ENCODE results near the gene C1orf232. TPM values are rescaled to one million over a fixed set of nuclear protein-coding genes. Genes with fewer than 3 reads are reported as not detected.

The C1orf232 gene
- total RNA-seq, 1 donor from 2014 or later = not detected

DNA sequence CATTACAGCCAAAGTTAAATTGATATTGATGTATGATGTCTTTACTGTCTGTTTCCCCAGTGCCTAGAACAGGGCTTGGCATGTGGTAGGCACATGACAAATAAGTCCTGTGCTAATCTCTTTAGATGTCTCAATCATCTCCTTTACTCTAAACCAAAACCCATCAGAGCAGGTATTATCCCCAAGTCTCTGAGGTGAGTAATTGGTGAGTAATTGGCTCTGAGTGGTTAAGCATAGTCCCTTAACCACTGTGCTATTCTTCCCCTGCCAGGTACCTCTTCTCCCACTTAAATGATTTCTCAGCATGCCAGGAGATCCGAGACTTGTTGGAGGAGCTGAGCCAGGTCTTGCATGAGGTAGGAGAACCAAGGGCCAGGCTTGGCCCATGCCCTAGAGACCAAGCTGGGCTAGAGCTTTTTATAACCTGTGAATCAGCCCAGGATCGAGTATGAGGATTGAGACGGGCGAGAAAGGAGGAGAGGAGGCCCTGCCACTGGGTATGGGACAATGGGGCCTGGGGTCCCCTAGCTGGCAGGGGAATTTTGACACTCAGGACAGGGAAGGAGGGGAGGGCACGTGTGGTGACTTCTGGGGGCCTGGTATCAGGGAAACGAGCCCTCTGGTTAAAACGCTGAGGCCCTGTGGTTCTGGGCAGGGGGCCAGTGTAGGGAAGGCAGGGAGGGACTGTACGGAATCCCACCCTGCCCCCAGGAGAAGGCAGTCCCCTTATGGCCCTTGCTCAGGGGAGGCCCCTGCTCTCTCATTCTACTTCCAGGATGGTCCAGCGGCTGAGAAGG, 13.0 kb upstream of the C1orf232 start:
- no peak for ATAC-seq
- DNase-seq (ENCODE audit: missing footprints) = no peak
- intact Hi-C loops (cut with DNase I) = no loop called here

DNA sequence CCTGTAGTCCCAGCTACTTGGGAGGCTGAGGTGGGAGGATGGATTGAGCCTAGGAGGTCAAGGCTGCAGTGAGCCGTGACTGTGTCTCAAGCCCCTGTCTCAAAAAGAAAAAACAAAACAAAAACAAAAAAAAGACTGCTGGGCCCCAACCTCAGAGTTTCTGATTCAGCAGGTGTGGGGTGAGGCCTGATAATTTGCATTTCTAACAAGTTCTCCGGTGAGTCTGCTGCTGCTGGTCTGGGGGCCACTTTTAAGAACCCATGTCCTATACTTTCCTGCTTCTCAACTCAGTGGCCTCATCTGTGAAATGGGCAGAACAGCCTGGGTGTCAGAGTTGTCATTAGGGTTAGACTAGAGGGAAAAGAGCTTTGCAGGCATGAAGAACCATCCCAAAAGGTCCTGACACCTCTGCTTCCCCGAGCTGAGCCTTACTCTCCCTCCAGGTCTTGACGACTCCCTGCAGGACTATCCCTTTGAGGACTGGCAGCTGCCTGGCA, 11.3 kb upstream of the C1orf232 start:
- DNase-seq (ENCODE audit: missing footprints) = no peak
- intact Hi-C loops (cut with DNase I) = no loop called here
- ATAC-seq = no peak

DNA sequence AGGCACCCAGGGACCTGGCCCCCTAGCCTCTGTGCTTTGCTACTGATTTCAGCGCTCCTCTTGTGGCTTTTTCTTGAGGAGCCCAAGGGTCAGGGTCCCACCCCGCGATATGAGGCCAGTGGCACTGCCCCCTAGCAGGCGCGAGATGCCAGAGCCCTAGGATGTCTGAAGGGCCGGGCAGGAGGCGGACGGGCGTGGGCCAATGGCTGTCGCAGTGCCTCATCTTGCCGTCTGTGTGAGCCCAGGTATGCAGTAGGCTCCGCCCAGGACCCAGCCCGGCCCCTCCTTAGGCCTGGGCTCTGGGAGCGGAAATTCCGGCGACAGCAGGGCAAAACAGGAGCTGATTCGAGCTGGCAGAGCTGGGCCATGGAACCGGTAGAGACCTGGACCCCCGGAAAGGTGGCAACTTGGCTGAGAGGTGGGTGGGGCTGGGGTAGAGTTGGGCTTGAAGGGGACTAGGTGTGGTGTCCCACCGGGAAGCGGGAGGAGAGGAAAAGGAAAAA, 8.5 kb upstream of the C1orf232 start, which contains the start of gene CNKSR1:
Gene CNKSR1 (plus strand): TSS at position 310 of the 503 bp plus-strand sequence. CDS start 57 bp downstream, at position 367.
- DNase-seq (ENCODE audit: missing footprints) (peak; percentile 6), ATAC-seq (no peak)
- intact Hi-C loops (cut with DNase I) = no loop called here

DNA sequence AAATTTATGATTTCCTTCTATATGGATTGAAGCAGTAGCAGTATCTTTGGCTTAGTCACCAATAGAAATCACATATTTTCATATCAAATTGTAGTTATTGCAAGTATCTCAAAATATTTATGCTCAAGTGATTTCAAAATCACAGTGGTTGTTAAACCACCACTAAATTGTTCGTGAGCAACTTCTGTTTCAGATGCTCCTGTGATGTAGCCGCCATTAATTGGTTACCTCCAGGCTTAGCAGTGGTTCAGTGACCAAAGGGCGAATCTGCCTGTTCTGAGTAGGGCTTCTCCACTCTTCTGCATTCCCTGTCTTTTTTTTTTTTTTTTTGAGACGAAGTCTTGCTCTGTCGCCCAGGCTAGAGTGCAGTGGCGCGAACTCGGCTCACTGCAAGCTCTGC, 6.6 kb upstream of the C1orf232 start:
- intact Hi-C loops (cut with DNase I) = no loop called here
- no peak for DNase-seq (ENCODE audit: missing footprints)
- ATAC-seq = no peak

DNA sequence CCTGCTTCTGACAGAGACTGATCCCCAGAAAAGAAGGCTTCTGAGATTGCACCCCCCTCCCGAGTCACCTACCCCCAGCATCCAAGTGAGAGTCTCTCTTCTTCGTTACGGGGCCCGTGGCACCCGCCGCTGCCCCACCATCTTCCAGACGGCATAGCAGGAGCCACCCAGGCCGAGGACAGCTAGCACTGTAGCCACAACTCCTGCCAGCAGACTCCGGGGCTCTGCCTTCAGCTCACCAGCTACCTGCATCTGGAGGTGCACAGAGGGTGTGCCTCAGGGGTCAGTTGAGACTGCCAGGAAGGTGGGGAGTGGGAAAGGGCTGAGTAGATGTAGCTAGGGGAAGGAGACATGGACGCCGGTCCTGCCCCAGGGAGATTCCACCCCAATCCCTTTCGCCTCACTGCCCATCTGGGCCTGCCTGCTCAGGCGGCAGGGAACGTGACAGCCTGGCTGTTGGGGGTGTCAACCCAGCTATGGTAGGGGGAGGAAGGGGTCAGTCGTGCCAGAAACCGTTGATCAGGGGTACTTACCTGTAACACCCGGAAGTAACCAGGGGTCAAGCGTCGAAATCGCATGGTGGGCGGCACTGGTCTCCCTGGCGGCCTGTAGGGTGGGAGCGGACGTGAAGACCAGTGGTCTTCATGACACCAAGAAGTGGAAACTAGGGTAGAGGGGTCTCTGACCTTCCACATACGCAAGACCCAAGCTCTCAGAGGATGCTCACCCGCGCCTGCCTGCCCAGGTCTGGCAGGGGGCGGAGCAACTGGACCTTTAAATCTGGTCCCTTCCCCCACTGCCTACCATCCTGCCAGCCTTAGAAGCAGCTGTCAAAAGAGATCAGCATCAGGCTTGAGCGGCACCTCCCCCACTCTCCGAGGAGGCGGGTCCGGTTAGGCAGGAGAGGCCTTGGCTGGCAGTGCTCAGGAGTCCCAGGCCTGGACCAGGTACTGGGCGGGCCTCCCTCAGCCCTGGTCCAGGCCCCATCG, 2.6 kb upstream of the C1orf232 start, which contains the start of gene ZNF593OS:
Gene ZNF593OS (minus strand): TSS at position 749 of the 989 bp plus-strand sequence. CDS start 171 bp downstream, at position 578.
- intact Hi-C loops (cut with DNase I) = no loop called here
- DNase-seq (ENCODE audit: missing footprints) = peak; percentile 65

DNA sequence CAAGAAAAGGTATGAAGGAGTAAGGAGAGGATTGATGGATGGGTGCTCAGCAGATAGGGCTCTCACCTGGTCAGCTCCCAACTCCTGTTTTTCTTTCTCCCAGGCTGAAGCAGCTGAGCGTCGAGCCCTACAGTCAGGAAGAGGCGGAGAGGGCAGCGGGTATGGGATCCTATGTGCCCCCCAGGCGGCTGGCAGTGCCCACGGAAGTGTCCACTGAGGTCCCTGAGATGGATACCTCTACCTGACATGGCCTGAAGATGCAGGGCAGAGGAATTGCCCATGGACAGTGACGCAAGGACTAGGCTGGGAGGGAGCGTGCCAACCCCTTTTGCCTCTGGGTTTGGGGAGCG, 1.7 kb upstream of the C1orf232 start:
- no peak for DNase-seq (ENCODE audit: missing footprints)
- intact Hi-C loops (cut with DNase I) = no loop called here
- no peak for ATAC-seq

More for the DNA sequence above, 2.6 kb upstream of the C1orf232 start, which contains the start of gene ZNF593OS:
- no peak for ATAC-seq

DNA sequence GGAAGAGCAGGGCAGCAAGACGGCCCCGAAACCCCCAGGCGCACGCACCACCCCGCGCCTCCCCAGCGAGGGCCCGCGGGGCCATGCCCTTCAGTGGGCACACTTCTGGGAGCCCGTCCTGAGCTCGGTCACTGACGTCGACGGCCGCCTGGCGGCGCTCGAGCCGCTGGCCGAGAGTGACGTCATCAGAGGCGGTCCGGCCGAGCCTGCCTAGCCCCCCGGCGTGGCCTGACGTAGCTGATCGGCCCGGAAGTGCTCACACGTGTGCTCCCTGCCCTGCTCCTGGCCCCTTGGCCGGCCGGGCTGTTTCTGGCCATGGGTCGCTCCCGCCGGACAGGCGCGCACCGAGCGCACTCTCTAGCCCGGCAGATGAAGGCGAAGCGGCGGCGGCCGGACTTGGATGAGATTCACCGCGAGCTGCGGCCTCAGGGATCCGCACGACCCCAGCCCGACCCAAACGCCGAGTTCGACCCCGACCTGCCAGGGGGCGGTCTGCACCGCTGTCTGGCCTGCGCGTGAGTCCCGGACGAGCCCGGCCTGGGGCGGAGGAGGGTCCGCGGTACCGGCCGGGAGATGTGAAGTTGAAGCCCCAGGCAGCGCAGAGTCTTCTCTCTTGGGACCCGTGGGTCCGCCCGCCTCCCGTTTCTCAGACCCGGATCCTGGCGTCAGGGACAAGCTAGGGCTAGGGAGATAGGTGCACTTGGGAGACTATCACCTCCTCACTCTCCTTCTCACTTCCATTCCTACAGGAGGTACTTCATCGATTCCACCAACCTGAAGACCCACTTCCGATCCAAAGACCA, 1.1 kb upstream of the C1orf232 start, which contains the start of gene ZNF593:
Gene ZNF593 (plus strand): TSS at position 240 of the 803 bp plus-strand sequence. CDS start 76 bp downstream, at position 316.
- ATAC-seq (peak; percentile 97), DNase-seq (ENCODE audit: missing footprints) (peak; percentile 95)
- intact Hi-C loops (cut with DNase I) = loop anchor here (2.0 kb wide), 2 partner anchors 65 to 151 kb away; partner anchors contain the start of gene CEP85

DNA sequence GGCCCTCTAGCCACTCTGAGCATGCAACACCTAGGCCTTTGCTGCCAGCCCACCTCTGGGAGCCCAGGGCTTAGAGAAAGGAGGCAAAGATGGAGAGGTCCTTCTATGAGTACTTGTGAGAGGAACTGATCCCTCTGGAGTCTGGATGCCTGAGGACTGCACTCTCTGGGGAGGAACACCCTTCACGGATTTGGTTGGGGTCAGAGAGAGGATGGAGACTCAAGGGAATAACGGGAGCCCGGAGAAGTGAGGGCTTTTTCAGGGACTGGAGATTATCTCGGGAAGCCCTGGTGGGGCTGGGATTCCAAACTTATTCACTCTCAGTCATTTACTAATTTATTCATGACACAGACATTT, 413 bp upstream of the C1orf232 start:
- DNase-seq (ENCODE audit: missing footprints) = peak; percentile 1
- intact Hi-C loops (cut with DNase I) = loop anchor here (2.0 kb wide), 2 partner anchors 66 to 152 kb away; partner anchors contain the start of gene CEP85
- no peak for ATAC-seq

DNA sequence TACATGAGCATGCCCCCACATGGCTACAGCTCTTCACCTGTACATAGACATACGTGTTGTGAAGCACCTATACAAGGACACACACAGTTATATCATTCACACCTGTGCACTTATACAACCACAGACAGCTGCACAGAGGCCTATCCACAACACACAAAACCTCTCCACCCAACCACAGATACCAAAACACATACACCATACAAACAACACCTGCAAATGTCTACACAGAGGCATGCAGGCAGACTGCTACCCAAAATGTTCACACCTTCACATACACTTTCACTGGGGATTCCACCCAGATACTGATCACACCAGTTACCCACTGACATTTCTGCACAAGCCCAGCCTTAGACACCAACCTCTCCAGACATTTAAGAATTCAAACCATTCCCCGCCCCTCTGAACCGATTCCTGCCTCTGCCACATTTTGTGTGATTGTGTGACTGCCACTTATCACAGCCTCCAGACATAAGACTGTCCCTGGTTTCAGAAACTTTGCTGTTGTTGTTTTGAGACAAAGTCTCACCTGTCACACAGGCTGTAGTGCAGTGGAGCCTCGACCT, 2.0 kb downstream of the C1orf232 start:
- DNase-seq (ENCODE audit: missing footprints) = no peak
- no peak for ATAC-seq
- intact Hi-C loops (cut with DNase I) = no loop called here

DNA sequence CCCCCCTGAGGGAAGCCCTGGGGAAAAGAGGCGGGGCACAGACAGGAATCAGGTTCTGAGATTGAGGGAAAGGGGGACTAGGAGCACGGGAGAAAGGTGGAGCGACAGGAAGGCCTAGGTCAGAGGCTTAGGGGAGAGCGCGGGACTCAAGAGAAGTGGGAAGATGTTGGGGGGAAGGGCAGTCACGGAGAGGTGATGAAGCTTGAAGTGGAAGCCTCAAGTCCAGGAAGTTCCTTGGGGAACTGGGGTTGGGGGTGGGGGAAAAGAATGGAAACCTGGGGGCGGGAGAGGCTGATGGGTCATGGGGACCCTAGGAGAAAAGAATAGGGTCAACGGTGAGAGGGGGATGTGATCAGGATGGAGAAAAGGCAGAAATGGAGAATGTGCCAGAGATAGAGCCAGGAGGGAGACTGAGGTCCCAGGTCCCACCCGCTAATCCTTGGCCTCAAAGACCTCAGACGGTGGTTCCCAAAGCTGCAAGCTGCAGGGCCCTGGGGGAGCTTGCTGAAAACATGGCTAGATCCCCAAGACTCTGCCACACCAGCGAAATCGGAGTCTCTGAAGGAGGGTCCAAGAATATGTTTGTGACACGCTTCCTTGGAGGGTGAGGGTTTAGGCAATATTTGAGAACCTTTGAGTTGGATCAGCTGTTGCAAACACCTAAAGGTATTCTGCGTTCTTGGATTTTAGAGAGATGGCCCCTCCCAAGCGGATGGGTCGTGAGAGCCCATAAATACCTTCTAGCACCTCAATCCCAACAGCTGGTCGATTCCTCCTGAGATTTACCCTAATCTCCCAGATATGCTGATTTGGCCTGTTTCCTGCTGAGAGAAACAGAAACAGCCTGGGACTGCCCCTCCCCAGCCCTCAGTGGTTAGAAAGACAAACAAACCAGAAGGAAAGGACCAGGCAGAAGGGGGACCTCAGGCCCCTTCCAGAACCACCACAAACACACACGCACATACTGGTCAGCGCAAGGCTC, 3.6 kb downstream of the C1orf232 start:
- intact Hi-C loops (cut with DNase I) = loop anchor here (2.0 kb wide), 1 partner anchor 60 kb away; no protein-coding TSS in a partner anchor
- no peak for ATAC-seq
- DNase-seq (ENCODE audit: missing footprints) = no peak

DNA sequence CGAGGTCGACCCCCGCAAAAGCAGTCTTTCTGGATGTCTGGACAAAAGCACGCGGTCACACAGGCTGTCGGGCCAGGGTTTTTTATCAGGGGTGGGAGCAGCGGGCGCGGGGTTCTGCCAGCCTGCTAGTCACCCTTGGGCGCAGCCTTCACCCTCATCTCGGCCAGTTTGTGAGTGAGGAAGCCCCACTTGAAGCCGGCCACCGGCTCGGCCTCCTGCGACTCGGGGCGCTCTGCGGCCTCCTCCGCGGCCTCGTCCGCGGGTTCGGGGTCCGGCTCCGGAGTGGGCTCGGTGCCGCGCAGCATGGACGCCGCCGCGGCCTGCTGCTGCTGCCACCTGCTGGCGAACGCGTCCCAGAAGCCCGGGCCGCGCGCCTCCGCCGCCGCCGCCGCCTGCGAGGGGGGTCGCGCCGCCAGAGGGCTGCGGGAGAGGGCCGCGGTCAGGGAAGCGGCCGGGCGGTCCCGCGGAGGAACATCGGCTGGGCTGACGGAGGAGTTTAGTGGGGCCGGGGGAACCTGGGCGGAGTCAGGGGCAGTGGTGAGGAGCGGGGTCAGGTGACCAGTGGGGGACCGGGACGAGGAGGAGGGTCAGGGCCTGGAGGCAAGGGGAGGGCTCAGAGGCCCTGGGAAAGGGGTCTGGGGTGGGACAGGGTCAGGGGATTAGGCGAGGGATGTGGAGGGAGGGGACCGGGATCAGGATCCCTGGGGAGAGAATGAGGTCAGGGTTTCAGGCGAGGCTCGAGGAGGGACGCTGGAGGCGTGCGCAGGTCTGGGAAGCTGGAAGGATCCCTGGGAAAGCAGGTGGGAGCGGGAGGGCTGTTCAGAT, 4.5 kb downstream of the C1orf232 start:
- intact Hi-C loops (cut with DNase I) = loop anchor here (2.0 kb wide), 1 partner anchor 59 kb away; no protein-coding TSS in a partner anchor
- ATAC-seq (peak; percentile 27), DNase-seq (ENCODE audit: missing footprints) (no peak)

DNA sequence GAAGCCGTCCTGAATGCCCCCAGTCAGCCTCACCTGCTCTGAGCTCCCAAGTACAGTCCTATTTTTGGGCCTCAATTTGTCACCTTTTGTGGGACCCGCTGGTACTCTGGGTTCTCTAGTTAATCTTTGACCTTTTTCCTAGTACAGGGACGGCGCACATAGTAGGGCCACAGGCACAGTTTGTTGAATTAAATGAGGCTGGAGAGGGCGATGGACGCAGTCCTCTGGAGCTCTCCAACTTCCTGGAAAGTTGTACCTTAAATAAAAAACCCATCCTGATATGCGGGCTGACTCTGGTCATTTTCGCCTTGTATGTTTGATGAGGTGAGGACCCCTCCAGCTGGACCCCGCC, 5.1 kb downstream of the C1orf232 start:
- no peak for ATAC-seq
- intact Hi-C loops (cut with DNase I) = loop anchor here (2.0 kb wide), 1 partner anchor 59 kb away; no protein-coding TSS in a partner anchor
- no peak for DNase-seq (ENCODE audit: missing footprints)

DNA sequence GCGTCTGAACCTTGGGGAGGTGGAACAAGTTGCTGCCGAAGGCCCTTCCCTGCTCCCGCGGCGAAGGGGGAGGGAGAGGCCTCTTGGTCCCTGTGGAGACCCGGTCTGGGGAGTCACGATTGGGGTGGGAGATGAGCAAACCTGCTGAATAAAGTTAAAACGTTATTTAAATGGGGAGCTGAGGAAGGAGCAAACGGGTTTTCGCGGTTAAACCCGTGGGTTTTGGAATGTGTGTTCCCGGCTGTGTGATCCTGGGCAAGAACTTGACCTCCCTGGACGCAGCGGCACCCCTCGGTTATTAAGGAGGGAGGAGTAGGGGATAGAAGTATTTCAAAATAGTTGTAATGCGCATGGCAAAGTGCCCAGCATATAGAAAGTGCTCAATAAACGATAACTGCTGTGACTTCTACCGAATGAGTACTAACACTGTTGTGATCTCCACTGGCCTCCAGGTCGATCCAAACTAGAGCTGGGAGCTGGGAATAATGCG, 6.5 kb downstream of the C1orf232 start:
- intact Hi-C loops (cut with DNase I) = no loop called here
- DNase-seq (ENCODE audit: missing footprints) (peak; percentile 20), ATAC-seq (no peak)

DNA sequence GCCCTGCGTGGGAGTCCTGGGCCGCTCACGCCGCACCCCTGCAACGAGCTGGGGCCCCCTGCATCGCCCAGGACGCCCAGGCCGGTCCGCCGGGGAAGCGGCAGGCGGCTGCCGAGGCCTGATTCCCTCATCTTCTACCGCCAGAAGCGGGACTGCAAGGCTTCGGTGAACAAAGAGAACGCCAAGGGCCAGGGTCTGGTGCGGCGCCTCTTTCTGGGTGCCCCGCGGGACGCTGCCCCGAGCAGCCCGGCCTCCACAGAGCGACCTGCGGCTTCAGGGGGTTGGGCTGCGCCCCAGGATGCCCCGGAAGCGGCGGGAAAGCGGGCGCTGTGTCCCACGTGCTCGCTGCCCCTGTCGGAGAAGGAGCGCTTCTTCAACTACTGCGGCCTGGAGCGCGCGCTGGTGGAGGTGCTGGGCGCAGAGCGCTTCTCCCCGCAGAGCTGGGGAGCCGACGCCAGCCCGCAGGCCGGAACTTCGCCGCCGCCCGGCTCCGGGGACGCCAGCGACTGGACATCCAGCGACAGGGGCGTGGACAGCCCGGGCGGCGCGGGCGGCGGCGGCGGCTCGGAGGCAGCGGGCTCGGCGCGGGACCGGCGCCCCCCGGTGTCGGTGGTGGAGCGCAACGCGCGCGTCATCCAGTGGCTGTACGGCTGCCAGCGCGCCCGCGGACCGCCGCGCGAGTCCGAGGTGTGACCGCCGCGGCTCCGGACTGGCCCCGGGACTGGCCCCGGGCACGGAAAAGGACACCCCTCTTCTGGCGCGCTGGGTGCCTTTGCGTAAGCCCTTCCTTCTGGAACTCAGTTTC, 7.1 kb downstream of the C1orf232 start:
- peak; percentile 67 for ATAC-seq
- DNase-seq (ENCODE audit: missing footprints) = peak; percentile 83
- intact Hi-C loops (cut with DNase I) = no loop called here
